HEK293 (cell line): ENCODE data around the gene NXPE4.

ENCODE experiments used
- CTCF ChIP-seq: fragments of 450-650 bp; formaldehyde crosslinking; IDR thresholded peaks from 2 replicates; pipeline ENCODE4 v1.5.1; 2016; ENCODE audit warnings: missing biosample characterization, missing genetic modification characterization
- ZNF324 ChIP-seq: fragments of 450-650 bp; formaldehyde crosslinking; IDR thresholded peaks from 2 replicates; pipeline ENCODE4 v1.5.1; 2016; ENCODE audit warnings: missing biosample characterization, missing genetic modification characterization

GRCh38 chr11:114619659-114620173, 24.1 kb upstream of the NXPE4 start:
- TF ChIP-seq CTCF: no peak
- no peak for TF ChIP-seq ZNF324 (tag by site-specific recombination)
